Measurements from ENCODE around the gene RNH1.

RNH1 gene

DNA sequence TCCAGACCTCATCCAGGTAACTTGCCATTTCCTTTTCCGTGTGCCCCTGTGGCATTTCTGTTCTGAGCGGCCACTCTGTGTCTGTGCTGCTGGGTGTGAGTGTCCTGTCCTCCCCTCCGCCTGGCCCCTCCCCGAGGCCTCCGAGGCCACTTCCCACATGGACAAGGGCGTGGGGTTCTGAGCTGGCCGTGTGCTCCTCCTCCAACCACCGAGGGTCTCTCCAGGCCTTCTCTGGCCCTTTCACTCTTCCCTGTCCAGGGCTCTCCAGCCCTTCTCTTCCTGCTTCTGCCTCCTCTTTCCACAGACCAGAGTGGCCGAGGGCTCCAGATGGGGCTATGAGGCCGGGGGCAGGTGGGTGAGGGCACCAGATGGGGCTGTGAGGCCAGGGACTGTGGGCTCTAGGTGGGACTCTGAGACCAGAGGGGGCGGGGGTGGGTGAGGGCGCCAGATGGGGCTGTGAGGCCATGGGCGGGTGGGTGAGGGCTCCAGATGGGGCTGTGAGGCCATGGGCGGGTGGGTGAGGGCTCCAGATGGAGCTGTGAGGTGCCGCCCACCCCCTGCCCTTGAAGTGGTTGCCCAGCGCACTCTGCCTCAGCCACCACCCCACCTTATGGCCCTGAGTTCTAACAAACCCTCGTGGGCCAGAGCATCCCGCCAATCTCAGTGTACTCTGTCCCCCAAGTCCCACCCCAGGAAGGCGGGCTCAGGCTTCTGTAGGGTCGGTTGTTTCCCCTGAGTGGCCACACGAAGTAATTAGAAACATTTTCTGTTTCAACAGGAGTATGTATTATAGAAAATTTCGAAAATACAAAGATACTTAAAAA is 32.9 kb downstream of the RNH1 start:
- no peak for DNase-seq (ENCODE audit: low read depth)
- TF ChIP-seq, protein P1, sequence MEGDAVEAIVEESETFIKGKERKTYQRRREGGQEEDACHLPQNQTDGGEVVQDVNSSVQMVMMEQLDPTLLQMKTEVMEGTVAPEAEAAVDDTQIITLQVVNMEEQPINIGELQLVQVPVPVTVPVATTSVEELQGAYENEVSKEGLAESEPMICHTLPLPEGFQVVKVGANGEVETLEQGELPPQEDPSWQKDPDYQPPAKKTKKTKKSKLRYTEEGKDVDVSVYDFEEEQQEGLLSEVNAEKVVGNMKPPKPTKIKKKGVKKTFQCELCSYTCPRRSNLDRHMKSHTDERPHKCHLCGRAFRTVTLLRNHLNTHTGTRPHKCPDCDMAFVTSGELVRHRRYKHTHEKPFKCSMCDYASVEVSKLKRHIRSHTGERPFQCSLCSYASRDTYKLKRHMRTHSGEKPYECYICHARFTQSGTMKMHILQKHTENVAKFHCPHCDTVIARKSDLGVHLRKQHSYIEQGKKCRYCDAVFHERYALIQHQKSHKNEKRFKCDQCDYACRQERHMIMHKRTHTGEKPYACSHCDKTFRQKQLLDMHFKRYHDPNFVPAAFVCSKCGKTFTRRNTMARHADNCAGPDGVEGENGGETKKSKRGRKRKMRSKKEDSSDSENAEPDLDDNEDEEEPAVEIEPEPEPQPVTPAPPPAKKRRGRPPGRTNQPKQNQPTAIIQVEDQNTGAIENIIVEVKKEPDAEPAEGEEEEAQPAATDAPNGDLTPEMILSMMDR (IDR thresholded peaks at IDR 0.05; ENCODE audit: low read depth, low read length): no peak
- TF ChIP-seq, protein P2, sequence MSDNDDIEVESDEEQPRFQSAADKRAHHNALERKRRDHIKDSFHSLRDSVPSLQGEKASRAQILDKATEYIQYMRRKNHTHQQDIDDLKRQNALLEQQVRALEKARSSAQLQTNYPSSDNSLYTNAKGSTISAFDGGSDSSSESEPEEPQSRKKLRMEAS (IDR thresholded peaks at IDR 0.05; ENCODE audit: low read depth, low read length): no peak
- TF ChIP-seq POLR2A (IDR thresholded peaks at IDR 0.05; ENCODE audit: extremely low read depth, insufficient read length) (no peak), MYC (IDR thresholded peaks at IDR 0.05; ENCODE audit: low read depth, low read length) (no peak)
- no peak overlapping the region for H3K4me3 ChIP-seq (ENCODE audit: low read depth, low read length)

DNA sequence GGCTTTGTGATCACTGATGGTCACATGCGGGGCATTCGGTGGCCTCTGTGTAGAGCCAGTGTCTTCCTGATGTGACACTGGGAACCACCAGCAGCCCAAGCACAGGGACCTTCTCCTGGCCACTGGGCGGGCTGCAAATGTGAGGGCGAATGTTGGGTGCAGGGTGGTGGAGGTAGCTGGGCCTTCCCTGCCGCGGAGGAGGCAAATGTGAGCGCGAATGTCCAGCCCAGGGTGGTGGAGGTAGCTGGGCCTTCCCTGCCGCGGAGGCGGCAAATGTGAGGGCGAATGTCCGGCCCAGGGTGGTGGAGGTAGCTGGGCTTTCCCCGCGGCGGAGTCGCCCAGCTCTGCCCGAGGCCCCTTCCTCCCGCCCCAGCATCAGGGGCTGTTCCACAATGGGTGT is 33.6 kb downstream of the RNH1 start:
- no peak for DNase-seq (ENCODE audit: low read depth)
- H3K4me3 ChIP-seq (ENCODE audit: low read depth, low read length): no peak overlapping the region
- TF ChIP-seq, protein P2 (IDR thresholded peaks at IDR 0.05; ENCODE audit: low read depth, low read length): no peak
- TF ChIP-seq MYC (IDR thresholded peaks at IDR 0.05; ENCODE audit: low read depth, low read length) (no peak), POLR2A (IDR thresholded peaks at IDR 0.05; ENCODE audit: extremely low read depth, insufficient read length) (no peak)
- TF ChIP-seq, protein P1 (IDR thresholded peaks at IDR 0.05; ENCODE audit: low read depth, low read length): no peak

DNA sequence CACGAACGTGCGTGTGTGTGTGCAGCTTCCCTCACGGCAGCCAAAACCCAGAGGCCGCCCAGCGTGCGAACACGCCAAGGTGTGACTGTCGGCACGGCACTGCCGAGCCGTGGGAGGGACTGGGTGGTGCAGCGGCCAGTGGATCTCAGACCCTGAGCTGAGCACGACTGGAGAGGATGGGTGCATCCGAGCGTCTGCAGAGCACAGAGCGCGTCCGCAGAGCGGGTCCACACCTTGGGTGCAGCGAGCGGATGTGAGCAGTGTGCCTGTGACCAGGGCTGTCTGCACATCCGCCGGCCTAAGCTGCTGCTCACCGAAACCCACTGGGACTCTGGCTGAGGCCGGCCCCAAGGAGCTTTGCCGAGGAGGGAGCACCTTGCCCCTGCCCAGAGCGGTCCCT is 34.2 kb downstream of the RNH1 start:
- no peak for DNase-seq (ENCODE audit: low read depth)
- no peak overlapping the region for H3K4me3 ChIP-seq (ENCODE audit: low read depth, low read length)
- TF ChIP-seq, protein P2 (IDR thresholded peaks at IDR 0.05; ENCODE audit: low read depth, low read length): no peak
- TF ChIP-seq, protein P1 (IDR thresholded peaks at IDR 0.05; ENCODE audit: low read depth, low read length): no peak
- TF ChIP-seq POLR2A (IDR thresholded peaks at IDR 0.05; ENCODE audit: extremely low read depth, insufficient read length) (no peak), MYC (IDR thresholded peaks at IDR 0.05; ENCODE audit: low read depth, low read length) (no peak)

DNA sequence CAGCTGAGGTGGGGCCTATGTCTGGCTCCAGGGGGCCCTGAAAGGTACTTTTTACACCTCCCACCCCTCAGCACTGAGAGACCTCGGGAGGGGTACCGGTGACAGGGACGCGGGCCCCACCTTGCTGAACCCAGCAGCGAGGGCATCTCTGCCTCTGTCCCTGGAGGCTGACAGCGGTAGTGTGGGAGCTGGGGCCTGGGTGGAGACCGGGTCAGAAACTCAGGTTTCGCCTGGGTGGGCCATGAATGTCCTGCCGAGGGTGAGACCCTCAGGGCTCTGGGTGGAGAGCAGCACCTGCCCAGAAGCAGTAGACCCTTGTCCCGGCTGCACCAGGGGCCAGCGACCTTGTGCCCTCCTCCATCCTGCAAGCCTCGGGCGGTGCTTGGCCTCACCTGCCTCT is 34.8 kb downstream of the RNH1 start:
- TF ChIP-seq MYC (IDR thresholded peaks at IDR 0.05; ENCODE audit: low read depth, low read length): no peak
- TF ChIP-seq, protein P2 (IDR thresholded peaks at IDR 0.05; ENCODE audit: low read depth, low read length): no peak
- TF ChIP-seq, protein P1 (IDR thresholded peaks at IDR 0.05; ENCODE audit: low read depth, low read length): no peak
- TF ChIP-seq POLR2A (IDR thresholded peaks at IDR 0.05; ENCODE audit: extremely low read depth, insufficient read length): no peak
- no peak overlapping the region for H3K4me3 ChIP-seq (ENCODE audit: low read depth, low read length)
- DNase-seq (ENCODE audit: low read depth): no peak

DNA sequence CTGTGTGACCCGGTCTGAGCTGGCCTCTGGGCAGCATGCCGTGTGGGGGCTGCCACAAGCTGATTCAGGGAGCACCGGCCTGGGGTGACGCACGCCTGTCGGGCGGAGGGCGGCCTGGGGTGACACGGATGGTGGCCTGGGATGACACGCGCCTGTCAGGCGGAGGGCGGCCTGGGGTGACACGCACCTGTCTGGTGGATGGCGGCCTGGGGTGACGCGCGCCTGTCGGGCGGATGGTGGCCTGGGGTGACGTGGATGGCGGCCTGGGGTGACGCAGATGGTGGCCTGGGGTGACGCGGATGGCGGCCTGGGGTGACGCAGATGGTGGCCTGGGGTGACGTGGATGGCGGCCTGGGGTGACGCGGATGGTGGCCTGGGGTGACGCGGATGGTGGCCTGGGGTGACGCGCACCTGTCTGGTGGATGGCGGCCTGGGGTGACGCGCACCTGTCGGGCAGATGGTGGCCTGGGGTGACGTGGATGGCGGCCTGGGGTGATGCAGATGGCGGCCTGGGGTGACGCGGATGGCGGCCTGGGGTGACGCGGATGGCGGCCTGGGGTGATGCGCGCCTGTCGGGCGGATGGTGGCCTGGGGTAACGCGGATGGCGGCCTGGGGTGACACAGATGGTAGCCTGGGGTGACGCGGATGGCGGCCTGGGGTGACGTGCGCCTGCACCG is 35.4 kb downstream of the RNH1 start:
- no peak for DNase-seq (ENCODE audit: low read depth)
- TF ChIP-seq, protein P1 (IDR thresholded peaks at IDR 0.05; ENCODE audit: low read depth, low read length): no peak
- TF ChIP-seq, protein P2 (IDR thresholded peaks at IDR 0.05; ENCODE audit: low read depth, low read length): no peak
- H3K4me3 ChIP-seq (ENCODE audit: low read depth, low read length): no peak overlapping the region
